Renal cortex interstitium (tissue), 15 donors: ENCODE data around the gene YDJC. TPM values are rescaled to one million over a fixed set of nuclear protein-coding genes. Genes with fewer than 3 reads are reported as not detected.
A peak's percentile ranks its signal among the peaks of the same experiment; 100 is the strongest.
"Not testable (repeated sequence)": the region's sequence is repeated elsewhere in the genome, so short reads cannot be mapped to it uniquely, and the experiment has no call there.

Experiments used
- DNase-seq, 11 donors: peaks; one replicate each; pipeline ENCODE4 v3.0.0-alpha.2; 2013; ENCODE audit warnings: low read depth in 9 of 11, low spot score in 4 of 11; ENCODE audit errors: extremely low read depth in 1 of 11
- long read RNA-seq, 16 experiments: transcript quantifications; one replicate each; lab custom pipeline, GENCODE V29; 2026
- polyA plus RNA-seq, 3 donors: library from polyadenylated mRNA; unstranded; fragments of 120-200 nt; gene quantifications; one replicate each; pipeline ENCODE4 v1.2.1, GENCODE V29; 2013; ENCODE audit not compliant: insufficient read length in 3 of 3

Gene YDJC
- 10 to 100 TPM; 10.1 to 16.4 (median 15.9) TPM for polyA plus RNA-seq
- long read RNA-seq, donor 1, partial matches to known transcripts: 0 of 8 reads
- long read RNA-seq, donor 1, other reads (novel, unspliced or antisense): 0 of 8 reads
- long read RNA-seq, donor 2, partial matches to known transcripts: 7 of 13 reads
- long read RNA-seq, donor 2, other reads (novel, unspliced or antisense): 0 of 13 reads
- long read RNA-seq, donor 3, transcript YDJC-201 (5 exons, 1,351 nt): major isoform, 7 of 14 reads
- long read RNA-seq, donor 3, partial matches to known transcripts: 0 of 14 reads
- long read RNA-seq, donor 3, other reads (novel, unspliced or antisense): 0 of 14 reads
- long read RNA-seq, donor 4, partial matches to known transcripts: 0 of 5 reads
- long read RNA-seq, donor 4, other reads (novel, unspliced or antisense): 0 of 5 reads
- long read RNA-seq, donor 5, transcript YDJC-201 (5 exons, 1,351 nt): major isoform, 8 of 21 reads
- long read RNA-seq, donor 5, partial matches to known transcripts: 5 of 21 reads
- long read RNA-seq, donor 5, other reads (novel, unspliced or antisense): 0 of 21 reads
- long read RNA-seq, donor 6, transcript YDJC-203 (5 exons, 1,410 nt): major isoform, 5 of 9 reads
- long read RNA-seq, donor 6, partial matches to known transcripts: 0 of 9 reads
- long read RNA-seq, donor 6, other reads (novel, unspliced or antisense): 0 of 9 reads
- long read RNA-seq, donor 7, transcript YDJC-201 (5 exons, 1,351 nt): major isoform, 6 of 8 reads
- long read RNA-seq, donor 7, partial matches to known transcripts: 0 of 8 reads
- long read RNA-seq, donor 7, other reads (novel, unspliced or antisense): 0 of 8 reads
- long read RNA-seq, donor 8, transcript YDJC-201 (5 exons, 1,351 nt): major isoform, 14 of 25 reads
- long read RNA-seq, donor 8, transcript YDJC-206 (4 exons, 1,494 nt): minor isoform, 5 of 25 reads
- long read RNA-seq, donor 8, partial matches to known transcripts: 0 of 25 reads
- long read RNA-seq, donor 8, other reads (novel, unspliced or antisense): 0 of 25 reads
- long read RNA-seq, donor 9, partial matches to known transcripts: 0 of 3 reads
- long read RNA-seq, donor 9, other reads (novel, unspliced or antisense): 0 of 3 reads
- long read RNA-seq, donor 10, transcript YDJC-201 (5 exons, 1,351 nt): major isoform, 6 of 8 reads
- long read RNA-seq, donor 10, partial matches to known transcripts: 0 of 8 reads
- long read RNA-seq, donor 10, other reads (novel, unspliced or antisense): 0 of 8 reads
- long read RNA-seq, donor 11, transcript YDJC-201 (5 exons, 1,351 nt): major isoform, 5 of 9 reads
- long read RNA-seq, donor 11, partial matches to known transcripts: 0 of 9 reads
- long read RNA-seq, donor 11, other reads (novel, unspliced or antisense): 0 of 9 reads
- long read RNA-seq, donor 12, partial matches to known transcripts: 0 of 3 reads
- long read RNA-seq, donor 12, other reads (novel, unspliced or antisense): 0 of 3 reads
- long read RNA-seq, donor 13, transcript YDJC-201 (5 exons, 1,351 nt): major isoform, 10 of 25 reads
- long read RNA-seq, donor 13, partial matches to known transcripts: 6 of 25 reads
- long read RNA-seq, donor 13, other reads (novel, unspliced or antisense): 0 of 25 reads
- long read RNA-seq, donor 14, transcript YDJC-203 (5 exons, 1,410 nt): major isoform, 7 of 12 reads
- long read RNA-seq, donor 14, transcript YDJC-201 (5 exons, 1,351 nt): minor isoform, 5 of 12 reads
- long read RNA-seq, donor 14, partial matches to known transcripts: 0 of 12 reads
- long read RNA-seq, donor 14, other reads (novel, unspliced or antisense): 0 of 12 reads
- long read RNA-seq, donor 15, transcript YDJC-203 (5 exons, 1,410 nt): major isoform, 5 of 6 reads
- long read RNA-seq, donor 15, partial matches to known transcripts: 0 of 6 reads
- long read RNA-seq, donor 15, other reads (novel, unspliced or antisense): 0 of 6 reads
- long read RNA-seq, donor 16, transcript YDJC-203 (5 exons, 1,410 nt): minor isoform, 6 of 27 reads
- long read RNA-seq, donor 16, transcript YDJC-201 (5 exons, 1,351 nt): major isoform, 8 of 27 reads
- long read RNA-seq, donor 16, partial matches to known transcripts: 5 of 27 reads
- long read RNA-seq, donor 16, other reads (novel, unspliced or antisense): 0 of 27 reads

- peak in 10 of 11 donors; percentile 69 to 90 (median 87) for DNase-seq
Observed at GRCh38 chr22:21629255-21630149, at the start of gene YDJC. YDJC (minus strand) TSS chr22:21630022; CDS start chr22:21630014, 8 bp downstream.

GRCh38 chr22:21679383-21679782 lies 49.6 kb upstream of the YDJC start:
- DNase-seq: no peak

DNA sequence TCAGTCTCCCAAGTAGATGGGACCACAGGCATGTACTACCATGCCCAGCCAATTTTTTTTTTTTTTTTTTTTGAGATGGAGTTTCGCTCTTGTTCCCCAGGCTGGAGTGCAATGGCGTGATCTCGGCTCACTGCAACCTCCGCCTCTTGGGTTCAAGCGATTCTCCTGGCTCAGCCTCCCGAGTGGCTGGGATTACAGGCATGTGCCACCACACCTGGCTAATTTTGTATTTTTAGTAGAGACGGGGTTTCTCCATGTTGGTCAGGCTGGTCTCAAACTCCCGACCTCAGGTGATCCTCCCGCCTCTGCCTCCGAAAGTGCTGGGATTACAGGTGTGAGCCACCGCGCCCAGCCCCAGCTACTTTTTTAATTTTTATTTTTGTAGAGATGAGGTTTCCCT lies 49.0 kb upstream of the YDJC start:
- not testable (repeated sequence) for DNase-seq

DNA sequence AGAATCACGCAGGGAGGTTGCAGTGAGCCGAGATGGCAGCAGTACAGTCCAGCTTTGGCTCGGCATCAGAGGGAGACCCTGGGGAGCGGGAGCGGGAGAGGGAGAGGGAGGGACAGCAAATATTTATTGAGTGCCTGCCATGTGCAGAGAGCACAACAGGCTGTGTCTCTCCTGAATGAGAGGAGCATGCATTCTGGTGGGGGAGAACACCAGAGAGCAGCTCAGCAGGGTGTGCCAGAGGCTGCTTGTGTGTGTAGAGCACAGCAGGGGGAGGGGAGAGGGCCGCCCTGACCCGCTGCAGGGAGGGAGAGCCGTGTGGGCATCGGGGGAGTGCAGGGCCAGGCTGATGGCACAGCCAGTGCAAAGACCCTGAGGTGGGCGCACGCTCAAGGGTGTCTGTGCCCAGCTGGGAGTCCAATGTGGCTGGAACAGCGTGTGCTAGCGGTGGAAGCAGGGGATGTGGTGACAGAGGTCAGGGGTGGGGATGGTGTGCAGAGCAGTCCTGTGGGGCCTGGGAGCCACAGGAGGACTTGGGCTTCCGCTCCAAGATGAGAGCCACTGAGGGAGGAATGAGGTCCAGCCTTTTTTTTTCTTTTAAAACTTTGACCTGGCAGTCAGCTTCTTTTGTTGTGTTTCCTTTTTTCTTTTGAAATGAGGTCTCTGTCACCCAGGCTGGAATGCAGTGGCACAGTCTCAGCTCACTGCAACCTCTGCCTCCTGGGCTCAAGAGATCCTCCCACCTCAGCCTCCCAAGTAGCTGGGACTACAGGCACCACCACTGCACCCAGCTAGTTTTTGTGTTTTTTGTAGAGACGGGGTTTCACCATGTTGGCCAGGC lies 48.0 kb upstream of the YDJC start:
- no peak for DNase-seq

GRCh38 chr22:21674638-21675245 lies 44.9 kb upstream of the YDJC start:
- DNase-seq: no peak

GRCh38 chr22:21673534-21674321 lies 43.9 kb upstream of the YDJC start:
- DNase-seq: no peak

- no peak for DNase-seq
Observed at GRCh38 chr22:21672107-21672629, 42.3 kb upstream of the YDJC start.

GRCh38 chr22:21669026-21669425 lies 39.2 kb upstream of the YDJC start:
- DNase-seq: no peak

DNA sequence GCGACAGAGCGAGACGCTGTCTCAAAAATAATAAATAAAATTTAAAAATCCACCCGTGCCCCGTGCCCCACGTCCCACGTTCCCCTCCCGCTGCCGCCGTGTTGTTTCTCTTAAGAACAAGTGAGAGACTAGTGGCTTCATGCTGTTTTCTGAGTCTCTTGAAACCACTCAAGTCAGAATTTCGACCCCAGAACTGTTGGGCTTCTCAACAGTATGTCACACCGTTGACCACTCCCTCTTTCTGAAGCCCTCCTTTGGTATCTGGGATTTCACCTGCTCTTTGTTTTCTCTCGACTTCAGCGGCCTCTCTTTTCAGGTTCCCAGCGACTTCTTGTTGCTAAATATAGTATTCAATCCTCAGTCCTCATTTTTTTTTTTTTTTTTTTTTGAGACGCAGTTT lies 37.0 kb upstream of the YDJC start:
- no peak for DNase-seq

DNA sequence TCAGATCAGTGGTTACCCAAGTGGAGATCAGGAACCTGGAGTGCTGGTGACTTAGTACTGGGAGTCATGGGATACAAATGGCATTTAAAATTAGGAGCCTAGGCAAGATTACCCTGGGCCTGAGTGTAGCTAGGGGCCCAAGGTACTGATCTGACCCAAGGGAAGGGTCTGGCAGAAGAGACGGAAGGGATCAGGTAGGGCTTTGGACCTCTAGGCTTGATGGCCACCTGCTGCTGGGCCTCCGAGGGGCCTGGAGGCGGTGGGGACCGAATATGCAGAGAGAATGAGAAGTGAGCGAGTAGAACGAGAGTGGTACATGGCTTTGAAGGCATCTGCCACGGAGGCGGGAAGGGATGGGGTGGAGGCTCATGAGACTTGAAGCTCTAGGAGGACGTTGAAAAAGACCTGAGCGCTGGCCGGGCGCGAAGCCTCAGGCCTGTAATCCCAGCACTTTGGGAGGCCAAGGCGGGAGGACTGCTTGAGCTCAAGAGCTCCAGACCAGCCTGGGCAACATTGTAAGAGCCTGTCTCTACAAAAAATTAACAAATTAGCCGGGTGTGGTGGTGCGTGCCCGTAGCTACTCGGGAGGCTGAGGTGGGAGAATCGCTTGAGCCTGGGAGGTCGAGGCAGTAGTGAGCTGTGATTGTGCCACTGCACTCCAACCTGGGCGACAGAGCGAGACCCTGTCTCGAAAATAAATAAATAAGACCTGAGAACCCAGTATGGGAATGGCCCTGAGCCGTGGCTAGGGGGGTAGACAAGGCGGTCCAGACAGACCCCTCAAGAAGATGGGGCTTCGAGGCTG lies 35.4 kb upstream of the YDJC start:
- DNase-seq: no peak

DNA sequence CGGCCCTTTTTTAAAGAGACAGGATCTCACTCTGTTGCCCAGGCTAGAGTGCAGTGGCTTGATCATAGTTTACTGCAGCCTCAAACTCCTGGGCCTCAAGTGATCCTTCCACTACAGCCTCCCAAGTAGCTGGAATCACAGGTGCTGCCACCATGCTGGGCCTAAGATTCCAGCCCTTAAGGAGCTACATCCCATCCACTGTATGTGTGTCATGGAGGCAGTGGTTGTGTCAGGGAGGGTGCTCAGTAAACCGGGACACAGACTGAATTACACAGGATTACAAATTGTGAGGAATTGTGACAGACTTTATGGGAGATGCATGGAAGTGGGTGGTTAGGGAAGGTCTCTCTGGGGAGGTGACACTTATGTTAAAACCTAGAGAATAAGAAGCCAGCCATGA lies 33.9 kb upstream of the YDJC start:
- DNase-seq: no peak

- DNase-seq: no peak
Observed at GRCh38 chr22:21661991-21662390, 32.2 kb upstream of the YDJC start.

DNA sequence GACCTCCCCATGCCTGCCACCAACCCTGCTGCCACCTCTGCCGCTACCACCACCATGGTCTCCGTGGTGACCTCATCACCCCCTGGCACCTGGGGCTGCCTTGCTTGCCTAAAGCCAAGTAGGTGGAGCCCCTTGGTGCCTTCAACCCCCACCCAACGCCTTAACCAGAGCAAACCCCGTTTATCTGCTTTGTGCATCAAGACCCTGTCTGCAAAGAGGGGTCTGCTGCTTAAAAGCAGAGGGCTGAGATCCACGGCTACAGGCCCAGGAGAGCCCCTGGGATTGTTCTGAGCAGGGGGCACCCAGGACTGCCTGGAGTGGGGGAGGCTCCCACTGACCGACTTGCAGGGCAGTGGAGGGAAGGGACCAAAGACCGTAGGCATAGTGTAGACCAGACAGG lies 31.1 kb upstream of the YDJC start:
- no peak for DNase-seq
